RKO (cell line): ENCODE measurements around the gene HPSE2.

Experiments used
- DNase-seq: peaks from one replicate; pipeline ENCODE4 v3.0.0-alpha.2; 2016; ENCODE audit warnings: low spot score

HPSE2 gene

GRCh38 chr10:98489561-98490481 lies 745.8 kb downstream of the HPSE2 start:
- DNase-seq: no peak

- no peak for DNase-seq
These were observed 746.8 kb downstream of the HPSE2 start for GRCh38 chr10:98488669-98489430.

- no peak for DNase-seq
These were observed 748.0 kb downstream of the HPSE2 start for GRCh38 chr10:98487649-98488048.

GRCh38 chr10:98486421-98486820 lies 749.2 kb downstream of the HPSE2 start:
- DNase-seq: peak; percentile 6

- DNase-seq: no peak
These were observed 749.7 kb downstream of the HPSE2 start for GRCh38 chr10:98485959-98486358.

- no peak for DNase-seq
These were observed 752.0 kb downstream of the HPSE2 start for GRCh38 chr10:98483658-98484057.

GRCh38 chr10:98482096-98482495 lies 753.6 kb downstream of the HPSE2 start:
- DNase-seq: no peak

GRCh38 chr10:98481404-98481945 lies 754.2 kb downstream of the HPSE2 start:
- DNase-seq: no peak

GRCh38 chr10:98478430-98479222 lies 757.0 kb downstream of the HPSE2 start:
- no peak for DNase-seq

GRCh38 chr10:98477861-98478260 lies 757.8 kb downstream of the HPSE2 start:
- DNase-seq: no peak

- DNase-seq: no peak
These were observed 761.0 kb downstream of the HPSE2 start for GRCh38 chr10:98474628-98475027.

- DNase-seq: no peak
These were observed 763.5 kb downstream of the HPSE2 start for GRCh38 chr10:98472196-98472595.

- DNase-seq: no peak
These were observed 764.8 kb downstream of the HPSE2 start for GRCh38 chr10:98470850-98471249.

- DNase-seq: no peak
These were observed 766.4 kb downstream of the HPSE2 start for GRCh38 chr10:98469001-98469931.

GRCh38 chr10:98467506-98468318 lies 767.9 kb downstream of the HPSE2 start:
- peak; percentile 92 for DNase-seq

- DNase-seq: peak; percentile 20
These were observed 768.7 kb downstream of the HPSE2 start for GRCh38 chr10:98466861-98467505.

GRCh38 chr10:98465866-98466265 lies 769.8 kb downstream of the HPSE2 start:
- no peak for DNase-seq

GRCh38 chr10:98463976-98464754 lies 771.5 kb downstream of the HPSE2 start:
- DNase-seq: no peak

- DNase-seq: no peak
These were observed 772.6 kb downstream of the HPSE2 start for GRCh38 chr10:98463016-98463415.
